ENCODE results near the gene NSUN2.

DNA sequence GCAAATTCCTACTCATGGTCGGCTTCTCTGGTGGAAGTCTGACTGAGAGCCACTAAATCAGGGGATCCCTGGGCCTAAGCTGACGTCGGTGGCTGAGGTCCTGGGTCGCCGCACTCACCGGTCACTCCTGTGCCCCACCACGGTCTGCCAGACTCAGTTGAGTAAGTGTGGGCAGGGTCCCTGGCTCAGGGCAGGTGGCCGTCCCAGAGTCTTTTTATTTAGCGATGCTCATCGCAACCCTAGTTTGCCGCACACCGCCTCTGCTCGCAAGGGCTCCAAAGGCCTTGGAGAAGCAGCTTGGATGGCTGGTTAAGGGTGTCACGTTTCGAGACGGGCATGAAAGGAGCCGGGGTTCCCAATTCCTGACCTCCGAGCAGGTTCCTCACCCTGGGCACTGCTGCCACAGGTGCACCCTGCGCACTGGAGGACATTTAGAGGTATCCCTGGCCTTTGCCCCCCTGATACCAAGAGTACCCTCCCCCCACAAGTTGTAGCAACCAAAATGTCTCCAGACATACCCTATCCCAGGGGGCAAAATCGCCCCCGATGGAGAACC, 59.9 kb downstream of the NSUN2 start:
- TF ChIP-seq, protein P1, sequence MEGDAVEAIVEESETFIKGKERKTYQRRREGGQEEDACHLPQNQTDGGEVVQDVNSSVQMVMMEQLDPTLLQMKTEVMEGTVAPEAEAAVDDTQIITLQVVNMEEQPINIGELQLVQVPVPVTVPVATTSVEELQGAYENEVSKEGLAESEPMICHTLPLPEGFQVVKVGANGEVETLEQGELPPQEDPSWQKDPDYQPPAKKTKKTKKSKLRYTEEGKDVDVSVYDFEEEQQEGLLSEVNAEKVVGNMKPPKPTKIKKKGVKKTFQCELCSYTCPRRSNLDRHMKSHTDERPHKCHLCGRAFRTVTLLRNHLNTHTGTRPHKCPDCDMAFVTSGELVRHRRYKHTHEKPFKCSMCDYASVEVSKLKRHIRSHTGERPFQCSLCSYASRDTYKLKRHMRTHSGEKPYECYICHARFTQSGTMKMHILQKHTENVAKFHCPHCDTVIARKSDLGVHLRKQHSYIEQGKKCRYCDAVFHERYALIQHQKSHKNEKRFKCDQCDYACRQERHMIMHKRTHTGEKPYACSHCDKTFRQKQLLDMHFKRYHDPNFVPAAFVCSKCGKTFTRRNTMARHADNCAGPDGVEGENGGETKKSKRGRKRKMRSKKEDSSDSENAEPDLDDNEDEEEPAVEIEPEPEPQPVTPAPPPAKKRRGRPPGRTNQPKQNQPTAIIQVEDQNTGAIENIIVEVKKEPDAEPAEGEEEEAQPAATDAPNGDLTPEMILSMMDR (conservative IDR thresholded peaks at IDR 0.05 in 1 of 2, IDR thresholded peaks at IDR 0.05 in 1 of 2; ENCODE audit: extremely low read depth in 1 of 2, insufficient read depth in 1 of 2, low read depth in 1 of 2, low read length in 2 of 2): no peak
- no peak for TF ChIP-seq EZH2 (IDR thresholded peaks at IDR 0.05; ENCODE audit: borderline replicate concordance, low read length)

Data from mammary epithelial cell (primary cell).